Progenitor cell of endocrine pancreas (in vitro differentiated cells): ENCODE data around the gene NFIX. TPM values are rescaled to one million over a fixed set of nuclear protein-coding genes. Genes with fewer than 3 reads are reported as not detected.
A peak's percentile ranks its signal among the peaks of the same experiment; 100 is the strongest.

Experiments used
- DNase-seq: peaks from one replicate; pipeline ENCODE4 v3.0.0; 2021; ENCODE audit warnings: low spot score; ENCODE audit not compliant: unreplicated experiment
- H3K27ac Mint-ChIP-seq: 2 replicates; pipeline ENCODE4 v1.8.0; 2021; ENCODE audit warnings: mild to moderate bottlenecking, moderate library complexity, mixed read lengths
- H3K27me3 Mint-ChIP-seq: 2 replicates; pipeline ENCODE4 v1.8.0; 2021; ENCODE audit warnings: mixed read lengths
- H3K36me3 Mint-ChIP-seq: 2 replicates; pipeline ENCODE4 v1.8.0; 2022; ENCODE audit warnings: mixed read lengths; ENCODE audit not compliant: insufficient read depth
- H3K4me1 Mint-ChIP-seq: 2 replicates; pipeline ENCODE4 v1.8.0; 2021; ENCODE audit warnings: low read depth, mixed read lengths
- H3K4me3 Mint-ChIP-seq: 2 replicates; pipeline ENCODE4 v1.8.0; 2021; ENCODE audit warnings: low read depth, mild to moderate bottlenecking, moderate library complexity, mixed read lengths
- H3K9me3 Mint-ChIP-seq: 2 replicates; pipeline ENCODE4 v1.8.0; 2021; ENCODE audit warnings: low read depth, mixed read lengths
- CTCF ChIP-seq: fragments of 200-600 bp; sonication (generic); IDR thresholded peaks from one replicate; pipeline ENCODE4 v1.5.0; 2021; ENCODE audit warnings: antibody characterized with exemption, mild to moderate bottlenecking; ENCODE audit not compliant: unreplicated experiment
- total RNA-seq: library from RNA; stranded (reverse); gene quantifications from 2 replicates; pipeline ENCODE4 v1.2.1, GENCODE V29; 2021

Gene NFIX
- total RNA-seq, 1 donor from 2014 or later = 0.46 TPM

- H3K27me3 Mint-ChIP-seq = peaks cover 71% of the 10 kb centered on the region
- TF ChIP-seq CTCF = no peak
- H3K4me3 Mint-ChIP-seq = no peak overlapping the region
- DNase-seq = no peak
- peaks cover 5% of the 10 kb centered on the region for H3K4me1 Mint-ChIP-seq
- H3K27ac Mint-ChIP-seq = no peak overlapping the region
- no peaks in the 10 kb centered on the region for H3K36me3 Mint-ChIP-seq
- no peaks in the 10 kb centered on the region for H3K9me3 Mint-ChIP-seq
Observed at GRCh38 chr19:13092158-13092543, 96.9 kb downstream of the NFIX start.

- Mint-ChIP-seq H3K9me3 (no peaks in the 10 kb centered on the region), H3K36me3 (no peaks in the 10 kb centered on the region), H3K27me3 (peaks cover 71% of the 10 kb centered on the region), H3K27ac (no peak overlapping the region), H3K4me1 (peaks cover 5% of the 10 kb centered on the region), H3K4me3 (no peak overlapping the region)
- TF ChIP-seq CTCF = no peak
- DNase-seq = no peak
Observed at GRCh38 chr19:13092606-13093235, 97.4 kb downstream of the NFIX start.

- Mint-ChIP-seq H3K27me3 (peaks cover 73% of the 10 kb centered on the region), H3K27ac (no peak overlapping the region), H3K9me3 (no peaks in the 10 kb centered on the region), H3K4me3 (no peak overlapping the region), H3K4me1 (peaks cover 5% of the 10 kb centered on the region), H3K36me3 (no peaks in the 10 kb centered on the region)
- peak; percentile 91 for TF ChIP-seq CTCF
- DNase-seq = peak; percentile 67
Observed at GRCh38 chr19:13093407-13094105, 98.3 kb downstream of the NFIX start.

GRCh38 chr19:13094106-13094504 lies 98.8 kb downstream of the NFIX start:
- H3K4me1 Mint-ChIP-seq = peaks cover 5% of the 10 kb centered on the region
- no peak overlapping the region for H3K27ac Mint-ChIP-seq
- peaks cover 73% of the 10 kb centered on the region for H3K27me3 Mint-ChIP-seq

More at GRCh38 chr19:13094106-13094504, 98.8 kb downstream of the NFIX start:
- Mint-ChIP-seq H3K4me3 (no peak overlapping the region), H3K9me3 (no peaks in the 10 kb centered on the region), H3K36me3 (no peaks in the 10 kb centered on the region)
- no peak for TF ChIP-seq CTCF
- DNase-seq = no peak
